HepG2 (cell line): ENCODE measurements around the gene COX6B1. TPM values are rescaled to one million over a fixed set of nuclear protein-coding genes. Genes with fewer than 3 reads are reported as not detected.

Experiments
- ATAC-seq: fragments of 200-7000 bp; cut with Tn5 transposase; 3 replicates; pipeline ENCODE4 v1.9.1; 2020; ENCODE audit warnings: mild to moderate bottlenecking, moderate library complexity
- BruUV-seq: library from RNA; stranded (reverse); fragments of 400-500 nt; replicated peaks from 2 replicates; lab custom pipeline; 2021; lab: Mats Ljungman, UMichigan
- CTCF ChIA-PET: fragments of 300-600 bp; formaldehyde crosslinking; extraction: SDS; loops from one replicate; lab custom pipeline; 2021; ENCODE audit warnings: low total read pairs, inconsistent platforms, low intra/inter-chr PET ratio; lab: Yijun Ruan, JAX
- POLR2A ChIA-PET: fragments of 350-600 bp; sonication (Branson Sonifier 250); formaldehyde crosslinking; loops from one replicate; lab custom pipeline; 2020; ENCODE audit warnings: antibody characterized with exemption, inconsistent platforms; lab: Yijun Ruan, JAX
- DNase-seq: peaks from one replicate; pipeline ENCODE4 v3.0.0-alpha.2; 2015; ENCODE audit warnings: low spot score
- FAIRE-seq: peaks from 3 replicates; lab custom pipeline; 2011; peaks lifted over from hg19 to GRCh38; lab: Jason Lieb, UNC
- H2AFZ ChIP-seq: one replicate; pipeline ENCODE4 v1.6.1; 2011; ENCODE audit warnings: low read length, inconsistent platforms
- H3K27ac ChIP-seq: fragments of 300-600 bp; 3 replicates; pipeline ENCODE4 v1.8.0; 2011; ENCODE audit warnings: mixed run types, mild to moderate bottlenecking, mixed read lengths, low read length, inconsistent platforms; ENCODE audit not compliant: insufficient read depth; ENCODE audit errors: extremely low read length
- H3K27me3 ChIP-seq, 2 experiments: fragments of 200-600 bp in 1 of 2; 2 replicates in 1 of 2; 3 replicates in 1 of 2; pipeline versions ENCODE4 v1.6.0 to v1.8.0; 2011; ENCODE audit warnings: low read length in 2 of 2, mild to moderate bottlenecking in 2 of 2, moderate library complexity in 2 of 2, inconsistent platforms in 1 of 2; ENCODE audit not compliant: insufficient read depth in 2 of 2, control insufficient read depth in 1 of 2
- H3K36me3 ChIP-seq, 2 experiments: fragments of 200-600 bp in 1 of 2; replicated peaks in 1 of 2; 2 replicates in 1 of 2; 3 replicates in 1 of 2; pipeline versions ENCODE4 v1.5.1 to v1.8.0; 2011; ENCODE audit warnings: low read length in 2 of 2, inconsistent platforms in 1 of 2; ENCODE audit not compliant: insufficient read depth in 2 of 2, control insufficient read depth in 1 of 2
- H3K4me1 ChIP-seq: 2 replicates; pipeline ENCODE4 v1.5.1; 2012; ENCODE audit warnings: low read length, inconsistent platforms; ENCODE audit not compliant: insufficient read depth
- H3K4me2 ChIP-seq: 2 replicates; pipeline ENCODE4 v1.6.0; 2011; ENCODE audit warnings: low read depth, low read length, inconsistent platforms
- H3K4me3 ChIP-seq, 3 experiments: fragments of 200-600 bp in 1 of 3; sonication (generic), shearing (Covaris generic) in 1 of 3; replicated peaks in 1 of 3; 2 replicates each; pipeline ENCODE4 v1.5.1; 2011 to 2016; ENCODE audit warnings: low read length in 3 of 3, inconsistent platforms in 2 of 3, low read depth in 2 of 3, mild to moderate bottlenecking in 2 of 3, control low read depth in 1 of 3, mixed read lengths in 1 of 3; ENCODE audit not compliant: insufficient read depth in 1 of 3
- H3K79me2 ChIP-seq: one replicate; pipeline ENCODE4 v1.6.1; 2011; ENCODE audit warnings: low read length, inconsistent platforms; ENCODE audit not compliant: insufficient read depth
- H3K9ac ChIP-seq: 2 replicates; pipeline ENCODE4 v1.6.0; 2011; ENCODE audit warnings: mild to moderate bottlenecking, low read depth, low read length, inconsistent platforms; ENCODE audit not compliant: insufficient read depth
- H3K9me3 ChIP-seq: 2 replicates; pipeline ENCODE4 v1.5.1; 2012; ENCODE audit warnings: mild to moderate bottlenecking, low read length
- H4K20me1 ChIP-seq: 2 replicates; pipeline ENCODE4 v1.6.0; 2011; ENCODE audit warnings: inconsistent platforms, mild to moderate bottlenecking, low read length, moderate library complexity; ENCODE audit not compliant: insufficient read depth
- ATF3 ChIP-seq: sonication (generic); formaldehyde crosslinking; IDR thresholded peaks from 2 replicates; pipeline ENCODE4 v1.4.0; 2020; ENCODE audit warnings: missing genetic modification reagents
- FOXK1 ChIP-seq: sonication (generic); formaldehyde crosslinking; IDR thresholded peaks from 2 replicates; pipeline ENCODE4 v1.4.0; 2020; ENCODE audit warnings: low read depth, missing genetic modification reagents, borderline replicate concordance
- HMGXB4 ChIP-seq, 2 experiments: sonication (generic) in 1 of 2; formaldehyde crosslinking in 1 of 2; IDR thresholded peaks; 2 replicates each; pipeline versions ENCODE4 v1.4.0 to v1.6.1; 2018 to 2020; ENCODE audit warnings: missing genetic modification reagents in 2 of 2, borderline replicate concordance in 1 of 2, low read depth in 1 of 2, mild to moderate bottlenecking in 1 of 2, missing biosample characterization in 1 of 2
- KDM5B ChIP-seq: sonication (generic); formaldehyde crosslinking; IDR thresholded peaks from 2 replicates; pipeline ENCODE4 v1.4.0; 2020; ENCODE audit warnings: missing genetic modification reagents, mild to moderate bottlenecking, borderline replicate concordance
- NFKB2 ChIP-seq: sonication (generic); formaldehyde crosslinking; IDR thresholded peaks from 2 replicates; pipeline ENCODE4 v1.4.0; 2020; ENCODE audit warnings: missing genetic modification reagents, borderline replicate concordance
- PHF21A ChIP-seq: sonication (generic); formaldehyde crosslinking; IDR thresholded peaks from 2 replicates; pipeline ENCODE4 v1.5.0; 2020; ENCODE audit warnings: mild to moderate bottlenecking, missing genetic modification reagents
- RBM22 ChIP-seq: fragments of 200-400 bp; formaldehyde crosslinking; optimal IDR thresholded peaks from 2 replicates; pipeline ENCODE3; 2017; ENCODE audit warnings: mild to moderate bottlenecking, low read length, moderate library complexity
- RBM39 ChIP-seq: fragments of 200-400 bp; formaldehyde crosslinking; IDR thresholded peaks from one replicate; pipeline ENCODE4 v1.6.1; 2018; ENCODE audit warnings: antibody characterized with exemption, mild to moderate bottlenecking, low read depth, low read length; ENCODE audit not compliant: poor library complexity, severe bottlenecking
- TEF ChIP-seq: sonication (generic); formaldehyde crosslinking; IDR thresholded peaks from 2 replicates; pipeline ENCODE4 v1.5.0; 2020; ENCODE audit warnings: missing genetic modification reagents
- ZFP41 ChIP-seq: sonication (generic); formaldehyde crosslinking; IDR thresholded peaks from 2 replicates; pipeline ENCODE4 v1.4.0; 2020; ENCODE audit warnings: mild to moderate bottlenecking, missing genetic modification reagents, borderline replicate concordance
- ZMAT5 ChIP-seq: sonication (generic); formaldehyde crosslinking; IDR thresholded peaks from 2 replicates; pipeline ENCODE4 v1.5.0; 2020; ENCODE audit warnings: mild to moderate bottlenecking, low read depth, missing genetic modification reagents, borderline replicate concordance
- ZNF496 ChIP-seq: sonication (generic); formaldehyde crosslinking; IDR thresholded peaks from 2 replicates; pipeline ENCODE4 v1.8.1; 2023; ENCODE audit warnings: mild to moderate bottlenecking, moderate library complexity, missing genetic modification reagents; ENCODE audit not compliant: insufficient replicate concordance
- ZSCAN29 ChIP-seq: sonication (generic); formaldehyde crosslinking; conservative IDR thresholded peaks from 2 replicates; pipeline ENCODE4 v1.4.0; 2020; ENCODE audit warnings: mild to moderate bottlenecking, missing genetic modification reagents
- ZSCAN31 ChIP-seq: sonication (generic); formaldehyde crosslinking; IDR thresholded peaks from 2 replicates; pipeline ENCODE4 v1.5.0; 2020; ENCODE audit warnings: low read depth, mild to moderate bottlenecking, missing genetic modification reagents
- WGBS: methylation state at CpG from one replicate; pipeline ENCODE4 v1.1.6; 2017; ENCODE audit warnings: low lambda C conversion rate; 5-methylcytosine and 5-hydroxymethylcytosine counted together
- in situ Hi-C: cut with HindIII; loops from 2 replicates; pipeline ENCODE4 v1.10.0; 2017; ENCODE audit warnings: low pct_unique_long_range_greater_than_20kb; ENCODE audit not compliant: extremely low pct_ligation_motif_present
- intact Hi-C: fragments of 100-400 bp; cut with micrococcal nuclease; formaldehyde crosslinking; loops from one replicate; pipeline ENCODE4 v1.10.0; 2022; ENCODE audit not compliant: unreplicated experiment
- polyA plus RNA-seq, 8 experiments: library from polyadenylated mRNA; depleted of rRNA in 3 of 8; stranded (reverse) in 7 of 8; unstranded in 1 of 8; fragments of >200 nt; fragmentation: Illumina TruSeq in 4 of 8; extraction: Trizol in 4 of 8; gene quantifications; 2 replicates each; pipeline versions ENCODE4 v1.2.1 to v1.2.3, GENCODE V29; 2011 to 2016; ENCODE audit warnings: low read depth in 4 of 8, missing spikeins in 1 of 8, mixed read lengths in 1 of 8; ENCODE audit not compliant: insufficient read depth in 1 of 8
- total RNA-seq, 5 experiments: library from RNA; depleted of rRNA; stranded (reverse); fragments of >200 nt; fragmentation: Illumina TruSeq; extraction: Trizol; gene quantifications; 2 replicates each; pipeline ENCODE4 v1.2.3, GENCODE V29; 2016; ENCODE audit warnings: low read depth in 1 of 5

COX6B1 gene
- total and polyA plus RNA-seq, 2 of the 13 experiments (the other 11 are each of a cell fraction or from before 2014, with no cell fraction given): 481 to 487 TPM

GRCh38 chr19:35696835-35697234, 48.7 kb downstream of the COX6B1 start:
- DNase-seq: peak; percentile 79
- WGBS: 12% methylated on average over 4 of the region's 4 CpGs
- in situ Hi-C loops: loop anchor here (10.0 kb wide), 1 partner anchor 118 kb away; the partner anchor contains the start of gene PRODH2
- peak overlapping the region; percentile 62 for H3K4me2 ChIP-seq
- H3K36me3 ChIP-seq: no peaks in the 10 kb centered on the region
- H3K4me1 ChIP-seq: peaks cover 35% of the 10 kb centered on the region
- H4K20me1 ChIP-seq: no peaks in the 10 kb centered on the region
- peak overlapping the region; percentile 59 for H3K27ac ChIP-seq
- H3K79me2 ChIP-seq: no peaks in the 10 kb centered on the region
- no peak overlapping the region for H3K9ac ChIP-seq
- POLR2A ChIA-PET: interaction anchor here (1.3 kb wide), 1 partner anchor 44 kb away, joined by 4 read pairs; no protein-coding TSS in a partner anchor
- H2AFZ ChIP-seq: no peak overlapping the region
- BruUV-seq: no TSS peak
- no peak overlapping the region for H3K4me3 ChIP-seq
- H3K27me3 ChIP-seq: no peaks in the 10 kb centered on the region
- peak; percentile 59 for ATAC-seq
- intact Hi-C loops: loop anchor here (10.0 kb wide), 2 partner anchors 48 to 118 kb away; partner anchors contain the start of genes IGFLR1, LIN37, PRODH2 and PSENEN
- CTCF ChIA-PET: interaction anchor here (6.1 kb wide), 1 partner anchor 20 kb away, joined by 201 read pairs; the partner anchor contains the start of gene KMT2B
- peak; percentile 66 for FAIRE-seq
- no peaks in the 10 kb centered on the region for H3K9me3 ChIP-seq
- TF ChIP-seq TEF: no peak
- no peak for TF ChIP-seq ZFP41
- TF ChIP-seq KDM5B (CRISPR knock-in tag): no peak; the same call in 1 of the 2 replicates
- TF ChIP-seq ZMAT5 (CRISPR knock-in tag): no peak
- TF ChIP-seq ATF3 (CRISPR knock-in tag): no peak
- TF ChIP-seq ZSCAN29 (CRISPR knock-in tag): no peak
- TF ChIP-seq RBM22: no peak
- TF ChIP-seq NFKB2: no peak
- 0 out of 2 replicates have a peak, but pooled peaks have one; percentile 44 for TF ChIP-seq PHF21A (CRISPR knock-in tag)
- TF ChIP-seq HMGXB4 (CRISPR knock-in tag; IDR thresholded peaks at IDR 0.05; ENCODE audit: borderline replicate concordance in 1 of 2, low read depth in 1 of 2): 0 out of 4 replicates have a peak, but pooled peaks of 1 of the 2 experiments have one; percentile 3
- no peak for TF ChIP-seq FOXK1 (CRISPR knock-in tag)
- TF ChIP-seq ZNF496: no peak
- TF ChIP-seq RBM39: no peak
- no peak for TF ChIP-seq ZSCAN31
